Memory B cell (primary cell): ENCODE results near the gene ARMCX6.

ENCODE experiments used
- ATAC-seq: fragments of 150-1000 bp; cut with Tn5 transposase; 2 replicates; pipeline ENCODE4 v1.10.0; 2021; ENCODE audit warnings: low read depth, mild to moderate bottlenecking, moderate library complexity
- DNase-seq, 2 donors: peaks; one replicate each; pipeline ENCODE4 v3.0.0; 2022; ENCODE audit warnings: low spot score in 2 of 2
- H3K27ac Mint-ChIP-seq: one replicate; pipeline ENCODE4 v1.8.0; 2022; ENCODE audit warnings: mild to moderate bottlenecking, moderate library complexity, mixed read lengths
- H3K27me3 Mint-ChIP-seq: one replicate; pipeline ENCODE4 v1.8.0; 2022; ENCODE audit warnings: mixed read lengths
- H3K36me3 Mint-ChIP-seq: one replicate; pipeline ENCODE4 v1.8.0; 2022; ENCODE audit warnings: mild to moderate bottlenecking, mixed read lengths
- H3K4me1 Mint-ChIP-seq: one replicate; pipeline ENCODE4 v1.8.0; 2022; ENCODE audit warnings: mixed read lengths
- H3K4me3 Mint-ChIP-seq: one replicate; pipeline ENCODE4 v1.8.0; 2022; ENCODE audit warnings: mild to moderate bottlenecking, moderate library complexity, mixed read lengths
- H3K9me3 Mint-ChIP-seq: one replicate; pipeline ENCODE4 v1.8.0; 2022; ENCODE audit warnings: mixed read lengths

The ARMCX6 gene

GRCh38 chrX:101595739-101596419, 21.9 kb downstream of the ARMCX6 start:
- Mint-ChIP-seq H3K27ac (no peak overlapping the region), H3K4me3 (no peak overlapping the region), H3K9me3 (no peaks in the 10 kb centered on the region), H3K27me3 (peaks cover 13% of the 10 kb centered on the region), H3K4me1 (peaks cover 4% of the 10 kb centered on the region), H3K36me3 (no peaks in the 10 kb centered on the region)
- peak; percentile 37 to 49 for DNase-seq
- peak; percentile 92 for ATAC-seq
